ENCODE measurements around the gene CACNA1C.

Gene CACNA1C

GRCh38 chr12:2286461-2287131 is 233.8 kb downstream of the CACNA1C start:
- no peak for DNase-seq

GRCh38 chr12:2287151-2287550 is 234.4 kb downstream of the CACNA1C start:
- DNase-seq, result no peak

- DNase-seq, result no peak
Observed at GRCh38 chr12:2287589-2287988, 234.8 kb downstream of the CACNA1C start.

GRCh38 chr12:2288001-2288400 is 235.2 kb downstream of the CACNA1C start:
- DNase-seq, result no peak

- DNase-seq, result no peak
Observed at GRCh38 chr12:2288471-2288870, 235.7 kb downstream of the CACNA1C start.

GRCh38 chr12:2288875-2289274 is 236.1 kb downstream of the CACNA1C start:
- no peak for DNase-seq

- DNase-seq, result no peak
Observed at GRCh38 chr12:2289525-2289924, 236.7 kb downstream of the CACNA1C start.

- DNase-seq, result no peak
Observed at GRCh38 chr12:2290091-2290490, 237.3 kb downstream of the CACNA1C start.

- no peak for DNase-seq
Observed at GRCh38 chr12:2290516-2291065, 237.8 kb downstream of the CACNA1C start.

GRCh38 chr12:2291182-2291832 is 238.5 kb downstream of the CACNA1C start:
- no peak for DNase-seq

- no peak for DNase-seq
Observed at GRCh38 chr12:2291947-2292346, 239.2 kb downstream of the CACNA1C start.

- DNase-seq, result no peak
Observed at GRCh38 chr12:2292560-2292959, 239.8 kb downstream of the CACNA1C start.

- no peak for DNase-seq
Observed at GRCh38 chr12:2294651-2295475, 242.1 kb downstream of the CACNA1C start.

- DNase-seq, result no peak
Observed at GRCh38 chr12:2295941-2296461, 243.2 kb downstream of the CACNA1C start.

- DNase-seq, result no peak
Observed at GRCh38 chr12:2297004-2297403, 244.2 kb downstream of the CACNA1C start.

- DNase-seq, result no peak
Observed at GRCh38 chr12:2297658-2298057, 244.9 kb downstream of the CACNA1C start.

- no peak for DNase-seq
Observed at GRCh38 chr12:2298556-2299200, 245.9 kb downstream of the CACNA1C start.

GRCh38 chr12:2299206-2299605 is 246.4 kb downstream of the CACNA1C start:
- DNase-seq, result peak; percentile 70

GRCh38 chr12:2300168-2300567 is 247.4 kb downstream of the CACNA1C start:
- DNase-seq, result no peak

GRCh38 chr12:2300886-2301285 is 248.1 kb downstream of the CACNA1C start:
- DNase-seq, result no peak

GRCh38 chr12:2301531-2302461 is 249.0 kb downstream of the CACNA1C start:
- no peak for DNase-seq

Data from NCI-H1092 (cell line).